Testis (tissue), 2 donors: ENCODE measurements around the gene SIK3.

Experiments used
- CTCF ChIP-seq, 3 experiments: fragments of 450-650 bp in 2 of 3; fragments of 200-600 bp in 1 of 3; sonication (generic) in 1 of 3; IDR thresholded peaks; one replicate each; pipeline ENCODE4 v1.5.1; 2016 to 2019; ENCODE audit warnings: antibody characterized with exemption in 3 of 3, mild to moderate bottlenecking in 2 of 3, moderate library complexity in 1 of 3
- POLR2A ChIP-seq: fragments of 450-650 bp; IDR thresholded peaks from one replicate; pipeline ENCODE4 v1.6.1; 2017; ENCODE audit warnings: antibody characterized with exemption, mild to moderate bottlenecking, moderate library complexity

- TF ChIP-seq POLR2A (no peak), CTCF (IDR thresholded peaks at IDR 0.05) (no peak)
Observed at GRCh38 chr11:117020287-117020686, 77.9 kb downstream of the SIK3 start.
